Inferior parietal cortex (tissue), 1 donor: Measurements from ENCODE around the gene CCNB3.

ENCODE experiments used
- DNase-seq: peaks from one replicate; pipeline ENCODE4 v3.0.0-alpha.2; 2016; ENCODE audit errors: extremely low spot score

The CCNB3 gene

DNA sequence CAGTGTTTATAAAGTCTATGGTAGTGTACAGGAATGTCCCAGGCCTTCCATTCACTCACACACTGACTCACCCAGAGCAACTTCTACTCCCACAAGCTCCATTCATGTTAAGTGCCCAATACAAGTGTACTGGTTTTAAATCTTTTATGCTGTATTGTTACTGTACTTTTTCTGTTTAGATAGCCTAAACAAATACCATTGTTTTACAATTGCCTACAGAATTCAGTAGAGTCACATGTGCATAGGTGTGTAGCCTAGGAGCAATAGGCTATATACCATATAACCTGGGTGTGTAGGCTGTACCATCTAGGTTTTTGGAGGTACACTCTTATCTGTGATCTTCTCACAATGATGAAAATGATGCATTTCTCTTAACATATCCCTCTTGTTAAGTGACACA is 139.4 kb downstream of the CCNB3 start:
- DNase-seq, result no peak

DNA sequence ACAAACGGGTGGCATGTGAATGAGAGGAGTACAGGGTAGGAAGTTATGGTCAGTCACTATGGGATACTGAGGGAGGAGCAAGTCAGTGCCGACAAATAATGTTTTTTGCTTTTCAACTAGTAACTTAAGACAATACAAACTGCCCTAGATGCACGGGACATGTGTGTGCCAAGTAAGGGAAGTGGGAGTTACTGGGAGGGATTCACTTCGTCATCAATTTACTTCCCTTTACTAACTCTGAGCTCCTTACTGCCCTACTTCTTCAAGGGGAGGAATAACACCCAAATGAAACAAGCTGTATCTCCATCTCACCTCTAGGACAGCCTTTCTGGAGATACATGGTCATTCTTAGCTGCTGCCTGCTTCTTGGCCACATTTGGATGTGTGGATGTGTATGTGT is 168.4 kb downstream of the CCNB3 start:
- no peak for DNase-seq

DNA sequence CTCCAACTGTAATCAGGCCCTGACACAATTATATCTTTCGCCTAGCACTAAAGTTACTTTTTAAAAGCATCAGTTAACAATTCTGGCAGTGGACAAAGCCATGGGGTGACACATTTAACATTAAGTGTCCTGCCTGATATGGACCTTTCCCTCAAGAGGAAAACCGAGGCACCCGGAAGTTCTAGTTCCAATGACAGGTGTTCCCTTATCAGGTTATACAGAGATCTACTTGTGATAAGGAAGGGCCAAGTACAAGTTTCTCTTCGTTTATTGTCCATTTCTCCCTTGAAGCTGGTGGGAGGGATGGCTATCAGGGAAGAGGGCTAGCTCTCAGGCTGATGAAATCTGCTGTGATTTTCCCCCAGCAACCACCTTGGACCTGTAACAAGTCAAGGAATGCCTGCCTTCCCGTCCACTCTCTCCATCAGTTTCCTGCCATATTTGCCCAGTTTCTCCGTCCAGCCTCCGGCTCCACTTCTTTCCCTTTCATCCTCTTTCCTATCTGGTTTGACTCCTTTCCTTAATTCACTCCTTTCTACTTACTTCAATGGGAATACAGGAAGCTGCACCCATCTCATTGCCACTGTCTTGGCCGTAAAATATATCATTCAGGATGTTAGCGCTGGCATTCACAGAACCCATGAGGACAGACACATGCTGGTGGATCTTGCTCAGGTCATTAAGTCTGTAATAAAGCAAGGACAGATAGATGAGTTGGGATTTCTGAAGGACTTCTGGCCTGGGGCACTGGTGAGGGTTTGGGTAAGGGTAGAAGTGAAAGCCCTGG is 171.1 kb downstream of the CCNB3 start:
- DNase-seq, result no peak

DNA sequence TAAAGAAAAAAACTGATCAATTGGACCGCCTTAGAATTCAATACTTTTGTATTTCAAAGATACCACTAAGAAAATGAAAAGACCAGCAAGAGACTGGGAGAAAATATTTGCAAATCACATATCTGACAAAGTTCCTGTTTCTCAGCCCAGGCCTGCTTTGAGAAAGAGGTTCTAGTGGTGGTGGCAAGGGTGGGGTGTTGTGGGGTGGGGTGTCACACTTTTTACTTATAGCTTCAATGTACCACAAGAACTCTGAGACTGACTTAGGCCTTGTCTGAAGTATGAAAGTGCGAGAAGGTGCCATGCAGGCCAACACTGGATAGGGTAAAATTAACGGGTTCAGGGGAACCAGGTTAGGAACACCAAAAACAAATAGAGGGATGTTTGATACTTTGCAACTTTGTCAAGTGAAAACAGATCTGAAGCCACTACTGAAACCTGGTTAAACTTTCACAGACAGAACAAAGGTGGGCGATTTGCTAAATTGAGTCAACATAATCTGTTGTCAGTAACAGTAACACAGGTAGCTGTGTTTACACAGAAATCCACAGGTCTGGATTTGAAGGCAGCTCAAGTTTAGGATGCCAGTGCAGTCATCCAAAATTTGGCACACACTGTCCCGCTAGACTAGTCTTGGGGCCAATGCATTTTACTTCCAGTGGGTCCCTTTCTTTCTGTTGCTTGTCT is 177.3 kb downstream of the CCNB3 start:
- DNase-seq, result no peak

DNA sequence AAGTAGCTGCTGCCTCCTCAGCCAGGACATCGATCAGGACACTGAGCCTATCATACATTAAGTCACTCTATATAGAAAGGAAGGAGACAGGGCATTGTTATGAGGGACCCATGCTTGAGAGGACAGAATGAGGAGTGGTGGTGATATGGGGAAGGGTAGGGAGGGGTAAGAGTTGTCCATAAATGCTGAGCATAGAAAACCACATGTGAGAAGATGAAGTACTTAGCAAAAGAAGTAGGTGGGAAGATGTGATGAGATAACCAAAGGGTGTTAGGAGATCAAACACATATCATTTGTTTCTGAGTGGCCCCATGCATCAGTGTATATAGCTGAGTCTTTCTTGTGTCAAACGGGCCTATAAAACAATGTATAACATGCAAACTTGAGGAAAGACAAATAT is 182.0 kb downstream of the CCNB3 start:
- DNase-seq, result no peak

DNA sequence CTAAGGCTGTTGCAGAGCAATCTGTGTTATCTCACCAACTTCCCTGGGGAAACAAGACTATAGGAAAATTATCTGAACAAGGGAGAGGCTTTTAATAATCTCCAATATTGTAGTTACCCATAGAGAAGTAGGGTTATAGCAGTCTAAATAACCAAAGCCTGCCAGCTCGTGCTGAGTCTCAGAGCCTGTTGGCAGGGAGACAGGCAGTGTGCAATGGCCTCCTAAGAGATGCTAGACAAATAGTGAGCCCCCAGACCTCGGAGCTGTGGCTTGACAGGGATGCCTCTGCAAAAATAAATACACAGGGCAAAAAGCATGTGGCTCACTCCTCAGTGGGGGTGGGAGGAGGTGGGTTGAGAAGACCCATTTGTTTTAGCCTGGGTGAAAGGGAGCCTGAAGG is 189.3 kb downstream of the CCNB3 start:
- no peak for DNase-seq
